Transverse colon (tissue), 4 donors: ENCODE measurements around the gene TGFBI. TPM values are rescaled to one million over a fixed set of nuclear protein-coding genes. Genes with fewer than 3 reads are reported as not detected.

Experiments used
- DNase-seq: peaks from one replicate; pipeline ENCODE4 v3.0.0-alpha.2; 2019
- H3K27ac ChIP-seq, 4 donors: fragments of 200-600 bp; sonication (generic); 2 replicates each; pipeline ENCODE4 v1.5.1; 2016 to 2018; ENCODE audit warnings: inconsistent platforms in 4 of 4
- H3K27me3 ChIP-seq: fragments of 200-600 bp; sonication (generic); 2 replicates; pipeline ENCODE4 v1.5.1; 2017; ENCODE audit warnings: inconsistent platforms
- H3K36me3 ChIP-seq, 4 donors: fragments of 200-600 bp; sonication (generic); 2 replicates each; pipeline ENCODE4 v1.5.1; 2017 to 2019; ENCODE audit warnings: inconsistent platforms in 4 of 4
- H3K4me1 ChIP-seq, 4 donors: fragments of 200-600 bp; sonication (generic); 2 replicates each; pipeline ENCODE4 v1.5.1; 2017 to 2020; ENCODE audit warnings: inconsistent platforms in 4 of 4
- H3K4me3 ChIP-seq, 4 donors: fragments of 200-600 bp; sonication (generic); 1 replicate in 1 of 4; 2 replicates in 3 of 4; pipeline versions ENCODE4 v1.5.1 to v1.6.1; 2017 to 2019; ENCODE audit warnings: inconsistent platforms in 4 of 4
- H3K9me3 ChIP-seq, 2 donors: fragments of 200-600 bp; sonication (generic); 2 replicates each; pipeline ENCODE4 v1.5.1; 2017 to 2019; ENCODE audit warnings: inconsistent platforms in 2 of 2
- EP300 ChIP-seq: sonication (generic); formaldehyde crosslinking; IDR thresholded peaks from one replicate; pipeline ENCODE4 v1.6.1; 2017; ENCODE audit warnings: antibody characterized with exemption, low read depth
- POLR2A ChIP-seq: fragments of 450-650 bp; IDR thresholded peaks from one replicate; pipeline ENCODE4 v1.6.1; 2016; ENCODE audit warnings: antibody characterized with exemption, mild to moderate bottlenecking, moderate library complexity
- POLR2AphosphoS5 ChIP-seq, 3 donors: sonication (generic); formaldehyde crosslinking; IDR thresholded peaks; one replicate each; pipeline ENCODE4 v1.6.1; 2016; ENCODE audit warnings: antibody characterized with exemption in 3 of 3
- WGBS, 2 donors: methylation state at CpG; one replicate each; pipeline ENCODE4 v1.1.5; 2018; ENCODE audit warnings: low coverage in 1 of 2; 5-methylcytosine and 5-hydroxymethylcytosine counted together
- in situ Hi-C, 4 donors: fragments of 200-750 bp; cut with MboI; loops; one replicate each; pipeline versions ENCODE4 v1.15.0 to v1.15.1; 2017; ENCODE audit warnings: low sequenced_read_pairs in 3 of 4, low pct_ligation_motif_present in 1 of 4, low pct_unique_long_range_greater_than_20kb in 1 of 4
- intact Hi-C: fragments of 100-400 bp; cut with DNase I; formaldehyde crosslinking; loops from one replicate; pipeline ENCODE4 v1.15.1; 2023; ENCODE audit warnings: low total_unique reads
- total RNA-seq, 4 donors: library from RNA; depleted of rRNA; stranded (reverse); fragments of >200 nt; gene quantifications; one replicate each; pipeline ENCODE4 v1.1.0, GENCODE V29; 2016
- TF ChIP-seq, protein P1 (sequence below), 5 experiments: fragments of 200-600 bp in 3 of 5; fragments of 450-650 bp in 2 of 5; sonication (generic) in 3 of 5; IDR thresholded peaks; 1 replicate in 2 of 5; 2 replicates in 3 of 5; pipeline ENCODE4 v1.5.1; 2016 to 2017; ENCODE audit warnings: antibody characterized with exemption in 5 of 5, inconsistent platforms in 3 of 5, mild to moderate bottlenecking in 2 of 5, moderate library complexity in 1 of 5

The TGFBI gene
- total RNA-seq, 4 donors from 2014 or later: 22.4 to 79.6 (median 29.8) TPM

DNA sequence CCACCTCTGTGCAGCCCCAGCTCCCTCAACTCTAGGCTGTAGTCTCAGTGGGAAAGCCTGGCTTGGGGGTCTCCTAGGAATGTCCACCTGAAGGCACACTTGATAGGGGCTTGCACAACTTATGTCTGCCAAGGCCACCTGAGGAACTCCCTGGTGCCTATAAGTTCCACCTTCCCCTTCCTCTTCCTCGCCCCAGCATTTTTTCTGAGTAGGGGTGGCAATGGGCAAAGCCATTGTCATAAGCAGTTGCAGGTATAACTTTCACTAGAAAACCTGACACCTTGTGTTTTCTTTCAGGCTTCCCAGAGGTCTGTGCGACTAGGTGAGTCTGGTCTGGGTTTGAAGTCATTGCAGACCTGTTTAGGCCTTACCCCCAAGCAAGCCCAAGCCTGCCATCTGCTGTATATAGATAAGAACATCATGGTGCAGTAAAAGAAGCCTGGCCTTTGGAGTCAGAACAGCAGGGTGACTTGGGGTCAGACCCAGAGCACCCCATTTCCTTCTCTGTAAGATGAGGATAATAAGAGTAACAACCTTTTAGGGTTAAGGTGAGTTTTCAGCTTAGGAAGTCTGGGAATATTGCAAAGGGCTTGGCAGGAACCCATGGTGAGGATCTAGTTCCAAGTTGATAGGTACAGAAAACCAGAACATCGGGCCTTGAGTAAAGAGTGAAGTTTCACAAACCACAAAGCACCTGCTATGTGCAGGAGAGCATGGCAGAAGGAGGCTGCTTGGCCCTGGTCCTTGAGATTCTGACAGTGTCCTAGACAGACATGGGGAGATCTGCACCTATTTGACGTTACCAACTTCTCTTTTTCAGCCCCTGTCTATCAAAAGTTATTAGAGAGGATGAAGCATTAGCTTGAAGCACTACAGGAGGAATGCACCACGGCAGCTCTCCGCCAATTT, 33.8 kb downstream of the TGFBI start:
- no peaks in the 10 kb centered on the region for H3K9me3 ChIP-seq
- no peak overlapping the region for H3K27ac ChIP-seq
- H3K27me3 ChIP-seq: no peaks in the 10 kb centered on the region
- 77 to 100% methylated on average over 3 to 6 of the region's 6 CpGs for WGBS, 2 donors
- TF ChIP-seq, protein P1, sequence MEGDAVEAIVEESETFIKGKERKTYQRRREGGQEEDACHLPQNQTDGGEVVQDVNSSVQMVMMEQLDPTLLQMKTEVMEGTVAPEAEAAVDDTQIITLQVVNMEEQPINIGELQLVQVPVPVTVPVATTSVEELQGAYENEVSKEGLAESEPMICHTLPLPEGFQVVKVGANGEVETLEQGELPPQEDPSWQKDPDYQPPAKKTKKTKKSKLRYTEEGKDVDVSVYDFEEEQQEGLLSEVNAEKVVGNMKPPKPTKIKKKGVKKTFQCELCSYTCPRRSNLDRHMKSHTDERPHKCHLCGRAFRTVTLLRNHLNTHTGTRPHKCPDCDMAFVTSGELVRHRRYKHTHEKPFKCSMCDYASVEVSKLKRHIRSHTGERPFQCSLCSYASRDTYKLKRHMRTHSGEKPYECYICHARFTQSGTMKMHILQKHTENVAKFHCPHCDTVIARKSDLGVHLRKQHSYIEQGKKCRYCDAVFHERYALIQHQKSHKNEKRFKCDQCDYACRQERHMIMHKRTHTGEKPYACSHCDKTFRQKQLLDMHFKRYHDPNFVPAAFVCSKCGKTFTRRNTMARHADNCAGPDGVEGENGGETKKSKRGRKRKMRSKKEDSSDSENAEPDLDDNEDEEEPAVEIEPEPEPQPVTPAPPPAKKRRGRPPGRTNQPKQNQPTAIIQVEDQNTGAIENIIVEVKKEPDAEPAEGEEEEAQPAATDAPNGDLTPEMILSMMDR (IDR thresholded peaks at IDR 0.05): peak; percentile 39 to 56 (median 49)
- TF ChIP-seq POLR2A: no peak
- peaks cover 4 to 27% (median 16%) of the 10 kb centered on the region in 4 donors for H3K4me1 ChIP-seq
- in situ Hi-C loops (loop anchor here in 2 of 4 donors (10.0 to 25.0 kb wide), 2 partner anchors 108 to 125 kb away; partner anchors contain the start of gene LECT2 (in 1 of the 2)), intact Hi-C loops (loop anchor here (10.0 kb wide), 1 partner anchor 118 kb away; no protein-coding TSS in a partner anchor)
- H3K36me3 ChIP-seq: no peaks in the 10 kb centered on the region
- no peak overlapping the region for H3K4me3 ChIP-seq
- DNase-seq: no peak

GRCh38 chr5:136063778-136064465, 35.1 kb downstream of the TGFBI start:
- H3K4me1 ChIP-seq: peaks cover under 1 to 18% (median 12%) of the 10 kb centered on the region in 4 donors
- in situ Hi-C loops (loop anchor here in 2 of 4 donors (10.0 to 25.0 kb wide), 2 partner anchors 109 to 127 kb away; partner anchors contain the start of gene LECT2 (in 1 of the 2)), intact Hi-C loops (loop anchor here (10.0 kb wide), 1 partner anchor 119 kb away; no protein-coding TSS in a partner anchor)
- TF ChIP-seq EP300 (no peak), POLR2A (no peak), POLR2AphosphoS5 (IDR thresholded peaks at IDR 0.05) (no peak)
- TF ChIP-seq, protein P1 (IDR thresholded peaks at IDR 0.05): no peak
- 91 to 100% methylated on average over 2 to 8 of the region's 8 CpGs for WGBS, 2 donors
- H3K27me3 ChIP-seq: no peaks in the 10 kb centered on the region
- no peak overlapping the region for H3K27ac ChIP-seq
- no peaks in the 10 kb centered on the region for H3K36me3 ChIP-seq
- no peaks in the 10 kb centered on the region for H3K9me3 ChIP-seq
- no peak for DNase-seq
- no peak overlapping the region for H3K4me3 ChIP-seq

- TF ChIP-seq, protein P1 (IDR thresholded peaks at IDR 0.05): peak in 2 of 5 experiments; percentile 7 to 18
- TF ChIP-seq POLR2AphosphoS5 (IDR thresholded peaks at IDR 0.05) (no peak), POLR2A (no peak)
- H3K27ac ChIP-seq: no peak overlapping the region
- in situ Hi-C loops (loop anchor here in 2 of 4 donors (10.0 to 25.0 kb wide), 2 partner anchors 110 to 127 kb away; partner anchors contain the start of gene LECT2 (in 1 of the 2)), intact Hi-C loops (loop anchor here (10.0 kb wide), 1 partner anchor 120 kb away; no protein-coding TSS in a partner anchor)
- no peaks in the 10 kb centered on the region for H3K27me3 ChIP-seq
- H3K4me3 ChIP-seq: no peak overlapping the region
- H3K9me3 ChIP-seq: no peaks in the 10 kb centered on the region
- H3K36me3 ChIP-seq: no peaks in the 10 kb centered on the region
- peaks cover 0 to 15% (median 10%) of the 10 kb centered on the region in 4 donors for H3K4me1 ChIP-seq
- 88 to 93% methylated on average over 3 to 4 of the region's 4 CpGs for WGBS, 2 donors
- no peak for DNase-seq
Observed at GRCh38 chr5:136064510-136064909, 35.7 kb downstream of the TGFBI start.

DNA sequence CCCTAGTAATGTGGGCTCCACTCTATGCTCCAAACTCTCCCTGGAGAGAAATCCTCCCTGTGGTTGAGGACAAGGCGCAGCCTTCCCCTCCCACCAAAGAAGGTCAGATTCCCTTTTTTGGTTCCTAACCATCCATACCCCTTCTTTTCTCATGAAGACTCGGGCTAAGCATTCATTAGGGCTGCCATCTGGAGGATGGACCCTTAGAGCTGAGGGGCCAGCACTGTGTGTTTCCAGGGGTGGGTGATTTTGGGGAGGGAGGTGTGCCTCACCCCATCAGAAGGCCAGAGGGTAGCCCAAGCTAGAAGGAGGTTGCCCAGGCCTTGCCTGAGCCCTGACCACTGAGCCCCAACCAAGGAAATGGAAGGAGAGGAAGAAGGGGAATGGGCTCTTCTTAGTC, 36.8 kb downstream of the TGFBI start:
- 82 to 100% methylated on average over 1 to 2 of the region's 2 CpGs for WGBS, 2 donors

More for the DNA sequence above, 36.8 kb downstream of the TGFBI start:
- Histone ChIP-seq H3K4me1 (peaks cover 0 to 15% (median 10%) of the 10 kb centered on the region in 4 donors), H3K27me3 (no peaks in the 10 kb centered on the region), H3K4me3 (no peak overlapping the region), H3K9me3 (no peaks in the 10 kb centered on the region), H3K27ac (peak overlapping the region in 3 of 4 donors; percentile 12 to 63 (median 61)), H3K36me3 (no peaks in the 10 kb centered on the region)
- TF ChIP-seq POLR2AphosphoS5 (IDR thresholded peaks at IDR 0.05) (no peak), EP300 (no peak), POLR2A (no peak)
- TF ChIP-seq, protein P1 (IDR thresholded peaks at IDR 0.05): no peak
- intact Hi-C loops (loop anchor here (10.0 kb wide), 1 partner anchor 121 kb away; no protein-coding TSS in a partner anchor), in situ Hi-C loops (loop anchor here in 2 of 4 donors (10.0 to 25.0 kb wide), 2 partner anchors 111 to 128 kb away; partner anchors contain the start of gene LECT2 (in 1 of the 2))
- DNase-seq: no peak
